RPMI7951 (cell line): ENCODE results near the gene ITGAE. TPM values are rescaled to one million over a fixed set of nuclear protein-coding genes. Genes with fewer than 3 reads are reported as not detected.

Source experiments
- DNase-seq: peaks from one replicate; pipeline ENCODE4 v3.0.0-alpha.2; 2012; ENCODE audit warnings: low read depth
- total RNA-seq: library from RNA; depleted of rRNA; stranded (reverse); fragments of >200 nt; shearing (Covaris generic); gene quantifications from 2 replicates; pipeline ENCODE4 v1.2.3, GENCODE V29; 2014

ITGAE gene
- total RNA-seq, 1 experiment from 2014 or later = 66.8 TPM

DNA sequence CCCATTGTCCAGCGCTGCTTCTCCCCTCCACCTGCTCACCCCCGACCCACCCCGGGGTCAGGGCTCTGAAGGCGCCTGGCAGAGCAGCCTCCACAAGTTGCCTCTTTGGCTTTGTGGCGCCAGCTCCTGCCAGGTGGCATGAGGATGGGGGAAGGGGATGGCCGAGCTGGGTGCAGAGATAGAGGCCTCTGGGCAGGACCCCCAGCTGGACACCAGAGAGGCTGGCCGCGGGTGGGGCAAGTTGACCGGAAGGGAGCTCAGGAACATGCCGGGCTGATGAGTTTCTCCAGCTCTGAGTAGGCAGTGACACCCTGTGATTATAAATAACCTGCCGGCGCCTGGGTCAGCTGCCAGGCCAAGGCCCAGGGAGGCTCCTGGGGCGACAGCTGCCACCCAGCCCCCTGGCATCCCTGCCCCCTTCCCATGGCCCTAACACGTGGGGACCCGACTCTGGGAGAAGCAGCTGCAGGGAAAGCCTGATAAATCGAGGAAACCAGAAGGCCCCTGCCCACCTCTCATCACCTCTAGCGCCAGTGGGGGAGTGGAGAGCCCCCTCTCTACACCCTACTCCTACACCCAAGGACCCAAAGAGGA is 105.8 kb downstream of the ITGAE start:
- DNase-seq = no peak

DNA sequence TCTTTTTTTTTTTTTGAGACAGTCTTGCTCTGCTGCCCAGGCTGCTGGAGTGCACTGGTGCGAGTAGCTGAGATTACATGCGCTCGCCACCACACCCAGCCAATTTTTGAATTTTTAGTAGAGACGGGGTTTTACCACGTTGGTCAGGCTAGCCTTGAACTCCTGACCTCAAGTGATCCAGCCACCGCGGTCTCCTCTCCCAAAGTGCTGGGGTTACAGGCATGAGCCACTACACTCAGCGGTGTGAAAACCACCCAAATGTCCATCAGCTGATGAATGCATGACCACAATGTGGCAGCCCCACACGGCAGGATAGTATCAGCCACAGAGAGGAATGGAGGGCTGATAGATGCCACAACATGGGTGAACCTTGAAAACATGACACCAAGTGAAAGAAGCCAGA is 107.2 kb downstream of the ITGAE start:
- no peak for DNase-seq

DNA sequence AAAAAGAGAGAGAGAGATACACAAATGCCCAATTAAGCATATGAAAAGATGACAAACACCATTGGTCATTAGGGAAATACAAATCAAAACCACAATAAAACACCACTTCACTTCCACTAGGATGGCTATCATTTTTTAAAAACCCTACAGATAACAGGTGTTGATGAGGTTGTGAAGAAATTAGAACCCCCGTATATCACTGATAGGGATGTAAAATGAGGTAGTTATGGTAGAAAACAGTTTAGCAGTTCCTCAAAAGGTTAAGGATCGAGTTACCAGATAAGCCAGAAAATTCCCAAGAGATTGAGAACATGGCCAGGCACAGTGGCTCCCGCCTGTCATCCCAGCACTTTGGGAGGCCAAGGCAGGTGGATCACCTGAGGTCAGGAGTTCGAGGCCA is 107.8 kb downstream of the ITGAE start:
- DNase-seq = no peak

DNA sequence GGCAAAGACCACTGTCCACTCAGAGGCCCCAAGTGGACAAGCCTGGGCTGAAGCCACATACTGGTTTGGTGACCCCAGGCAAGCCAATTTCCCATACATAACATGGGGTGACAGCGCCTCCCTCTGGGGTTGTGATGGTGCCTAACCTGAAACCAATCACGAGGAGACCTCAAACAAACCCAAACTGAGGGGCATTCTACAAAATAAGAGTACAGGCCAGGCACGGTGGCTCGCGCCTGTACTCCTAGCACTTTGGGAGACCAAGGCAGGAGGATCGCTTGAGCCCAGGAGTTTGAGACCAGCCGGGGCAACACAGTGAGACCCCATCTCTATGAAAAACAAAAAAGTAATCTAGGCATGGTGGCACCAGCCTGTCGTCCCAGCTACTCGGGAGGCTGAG is 108.6 kb downstream of the ITGAE start:
- no peak for DNase-seq

DNA sequence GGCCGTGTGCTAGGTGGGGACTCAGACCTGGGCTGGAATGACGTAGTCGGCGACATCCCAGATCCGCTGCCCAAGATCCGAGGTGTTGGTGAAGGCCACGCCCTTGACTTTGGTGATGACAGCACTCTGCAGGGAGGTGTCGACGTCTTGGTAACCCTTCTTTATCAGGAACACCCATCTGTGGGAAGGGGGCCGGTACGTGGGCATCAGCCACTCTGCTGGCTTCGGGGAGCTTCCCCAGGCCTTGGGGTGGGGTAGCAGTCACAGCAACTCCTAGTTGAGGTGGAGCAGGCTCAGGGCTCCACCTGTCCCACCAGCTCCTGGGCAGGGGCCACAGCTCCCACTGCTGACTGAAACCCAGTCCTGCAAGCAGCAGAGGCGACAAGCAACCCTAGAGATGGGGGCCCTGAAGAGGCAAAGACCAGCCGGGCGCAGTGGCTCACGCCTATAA is 109.3 kb downstream of the ITGAE start:
- DNase-seq = no peak

DNA sequence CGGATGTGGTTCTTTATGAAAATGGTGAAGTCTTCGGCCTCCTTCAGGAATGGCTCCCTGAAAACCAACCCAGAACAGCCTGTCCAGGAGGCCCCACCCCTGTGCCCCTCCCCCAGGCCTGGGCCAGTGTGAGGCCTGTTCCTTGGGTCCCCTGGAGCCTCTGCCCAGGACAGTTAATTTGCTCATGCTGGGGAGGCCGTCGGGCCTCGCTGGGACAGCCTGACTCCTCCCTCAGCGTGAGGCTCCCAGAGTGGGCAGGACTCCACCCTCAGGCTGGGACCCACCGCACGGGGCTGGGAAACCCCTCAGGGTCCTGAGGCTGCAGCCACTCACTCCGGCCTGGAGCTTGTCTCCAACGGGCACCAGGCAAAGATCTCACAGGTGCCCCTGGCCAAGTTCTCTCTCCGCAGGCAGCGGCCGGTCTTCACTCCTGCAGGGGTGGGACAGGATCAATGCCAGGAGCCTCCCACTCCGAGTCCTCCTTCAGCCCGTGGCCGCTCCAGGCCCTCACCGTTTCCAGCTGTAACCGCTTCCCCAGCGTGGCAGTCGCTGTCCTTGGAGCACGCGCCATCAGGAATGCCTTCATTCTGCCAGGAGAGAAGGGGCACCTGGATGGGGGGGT is 110.8 kb downstream of the ITGAE start:
- DNase-seq = no peak

DNA sequence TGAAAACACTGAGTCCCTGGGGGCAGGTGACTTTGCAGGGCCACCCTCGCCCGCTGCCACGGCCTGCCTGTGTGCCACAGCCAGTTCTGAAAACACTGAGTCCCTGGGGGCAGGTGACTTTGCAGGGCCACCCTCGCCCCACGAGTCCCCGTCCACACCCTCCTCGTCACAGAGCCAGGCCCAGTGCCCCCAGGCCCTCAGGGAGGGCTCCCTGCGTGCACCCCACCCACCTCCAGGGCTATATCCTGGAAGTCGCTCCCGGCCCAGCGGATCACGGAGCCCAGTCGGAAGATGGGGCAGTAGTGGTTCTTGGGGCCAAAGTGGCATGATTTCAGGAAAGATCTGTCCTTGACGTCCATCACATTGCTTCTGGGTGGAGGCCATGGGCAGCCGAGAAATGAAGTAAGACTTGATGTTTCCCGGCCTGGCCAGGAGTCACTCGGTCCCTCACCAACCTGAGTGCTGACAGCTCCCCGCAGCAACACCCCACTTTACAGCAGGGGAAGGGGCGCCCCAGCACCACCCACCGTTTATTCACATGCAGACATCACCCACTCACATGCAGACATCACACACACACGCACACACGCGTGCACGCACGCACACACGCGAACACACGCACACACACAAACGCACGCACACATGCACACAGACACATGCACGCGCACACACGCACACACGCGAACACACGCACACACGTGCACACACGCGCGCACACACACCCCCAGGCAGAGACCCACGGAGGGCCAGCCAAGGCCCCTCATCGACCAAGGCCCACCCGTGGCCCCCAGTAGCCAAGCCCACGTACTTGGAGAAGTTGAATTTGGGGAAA is 111.5 kb downstream of the ITGAE start:
- DNase-seq = no peak

DNA sequence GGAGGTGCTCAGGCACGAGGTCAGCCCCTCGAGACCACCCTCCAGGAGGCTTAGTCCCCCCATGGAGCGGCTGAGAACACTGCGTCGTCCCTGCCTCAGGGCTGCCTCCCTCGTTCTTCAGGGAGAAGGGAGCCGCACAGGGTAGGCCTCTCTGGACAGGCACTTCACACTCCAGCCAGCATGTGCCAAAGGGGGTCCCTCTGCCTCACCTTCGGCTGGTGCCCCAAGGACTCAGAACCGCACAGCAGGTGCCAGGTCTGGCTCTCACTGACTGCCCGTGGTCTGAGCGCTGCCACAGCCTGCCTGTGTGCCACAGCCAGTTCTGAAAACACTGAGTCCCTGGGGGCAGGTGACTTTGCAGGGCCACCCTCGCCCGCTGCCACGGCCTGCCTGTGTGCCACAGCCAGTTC is 112.1 kb downstream of the ITGAE start:
- DNase-seq = no peak

DNA sequence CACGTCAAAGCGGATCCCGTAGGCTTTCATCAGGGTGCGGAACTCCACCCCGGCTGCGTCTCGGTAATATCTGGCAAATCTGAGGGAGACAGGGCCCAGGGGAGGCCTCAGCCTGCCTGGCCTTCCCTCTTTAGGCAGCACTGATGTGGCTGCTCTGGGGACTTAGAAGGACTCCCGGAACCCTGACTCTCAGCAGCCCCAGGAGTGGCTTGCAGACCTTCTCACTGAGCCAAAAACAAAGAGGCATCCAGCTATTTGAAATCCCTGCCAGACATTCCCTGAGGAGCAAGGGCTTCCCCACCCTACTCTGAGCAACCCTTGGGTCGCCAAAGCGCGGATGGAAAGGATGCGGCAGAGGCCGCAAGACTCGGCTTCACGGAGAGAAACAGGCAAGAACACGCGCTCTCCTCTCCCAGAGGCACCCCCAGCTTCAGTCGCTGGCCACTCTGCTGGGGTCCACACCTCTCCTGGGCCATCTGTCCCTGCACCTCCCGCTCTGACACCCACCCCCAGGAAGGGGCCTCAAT is 112.9 kb downstream of the ITGAE start:
- no peak for DNase-seq

DNA sequence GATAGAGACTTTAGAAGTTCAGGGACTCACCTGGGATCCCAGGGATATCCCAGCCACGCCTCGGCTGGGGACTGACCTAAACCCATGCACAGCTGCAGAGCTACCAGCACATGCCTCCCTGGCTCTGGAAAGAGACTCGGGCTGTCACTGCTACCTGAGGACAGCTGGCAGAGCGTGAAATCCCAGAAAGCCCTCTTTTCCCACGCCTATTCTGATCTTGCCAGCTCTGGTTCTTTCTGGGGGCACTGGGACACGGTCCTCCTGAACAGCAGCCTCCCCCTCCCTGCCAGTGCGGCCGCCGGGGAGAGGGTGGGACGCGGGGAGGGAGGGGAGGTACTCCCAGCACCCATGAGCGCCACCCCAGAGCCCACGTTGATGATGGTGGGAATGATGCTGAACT is 115.8 kb downstream of the ITGAE start:
- no peak for DNase-seq

DNA sequence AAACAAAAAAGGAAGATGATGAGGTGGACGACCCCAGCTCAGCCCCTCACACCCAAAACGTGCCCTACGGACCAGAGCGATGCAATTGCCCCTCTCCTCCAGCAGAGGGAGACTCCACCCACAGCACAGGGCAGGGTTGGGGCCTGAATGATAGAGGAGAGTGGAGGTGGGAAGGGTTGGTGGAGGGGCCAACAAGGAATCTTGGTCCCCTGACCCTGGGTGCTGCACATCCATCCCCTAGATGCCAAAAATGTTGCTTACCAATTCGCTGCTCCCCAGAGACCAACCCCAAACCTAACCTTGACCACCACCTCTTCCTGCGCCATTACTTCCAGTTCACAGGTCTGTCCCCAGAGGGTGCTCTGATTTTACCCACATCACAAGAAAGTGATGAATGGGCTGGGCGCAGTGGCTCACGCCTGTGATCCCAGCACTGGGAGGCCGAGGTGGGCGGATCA is 117.9 kb downstream of the ITGAE start:
- DNase-seq = no peak

DNA sequence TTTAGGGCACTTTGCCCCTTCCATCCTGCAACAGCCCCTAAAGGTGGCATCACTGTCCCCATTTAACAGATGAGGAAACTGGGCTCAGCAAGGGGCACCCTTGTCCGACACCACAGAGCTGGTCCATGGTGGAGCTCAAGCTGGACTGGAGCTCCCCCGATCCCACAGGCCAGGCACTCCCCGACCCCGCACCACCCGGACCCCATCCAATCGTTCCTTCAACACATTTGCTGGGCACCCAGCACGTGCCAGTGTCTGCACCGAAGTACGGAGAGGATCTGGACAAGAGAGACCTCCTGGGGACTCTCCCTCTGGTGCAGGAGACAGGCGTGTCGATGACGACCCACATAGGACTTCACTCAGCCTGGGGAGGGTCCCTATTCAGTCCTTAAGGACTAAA is 119.0 kb downstream of the ITGAE start:
- no peak for DNase-seq

DNA sequence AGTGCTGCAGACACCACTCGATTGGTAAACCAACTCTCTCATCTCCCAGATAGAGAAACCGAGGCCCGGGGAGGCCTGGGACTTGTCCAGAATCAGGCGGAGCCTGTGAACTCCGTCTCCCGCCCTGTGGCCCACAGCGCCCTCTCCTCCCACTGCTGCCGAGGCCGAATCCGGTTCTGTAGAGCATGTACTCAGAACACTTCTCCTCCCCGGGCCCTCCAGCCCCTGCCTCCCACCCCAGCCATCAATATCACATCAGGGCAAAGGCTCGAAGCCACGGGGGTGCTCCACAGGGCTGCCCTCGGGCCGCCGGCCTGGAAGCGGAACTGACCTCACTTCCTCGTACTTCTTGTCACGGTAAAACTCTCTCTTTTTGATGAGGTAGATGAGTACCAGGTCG is 119.4 kb downstream of the ITGAE start:
- no peak for DNase-seq

DNA sequence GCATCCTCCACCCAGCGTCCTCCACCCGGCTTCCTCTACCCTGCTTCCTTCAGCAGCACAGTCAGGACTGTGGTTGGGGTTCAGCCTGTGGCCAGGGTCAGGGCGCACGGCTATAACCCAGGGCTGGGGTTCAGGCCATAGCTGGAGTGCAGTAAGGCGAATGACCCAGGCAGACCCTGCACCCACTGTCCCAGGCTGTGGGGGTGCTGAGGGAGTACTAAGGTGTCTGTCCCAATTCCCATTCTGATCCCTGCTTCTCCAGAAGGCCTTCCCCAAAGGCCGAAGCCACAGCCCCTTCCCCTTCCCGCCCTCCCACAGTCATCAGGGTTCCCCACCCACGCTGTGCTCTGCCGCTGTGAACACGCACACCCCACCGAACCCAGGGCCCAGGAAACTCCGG is 119.9 kb downstream of the ITGAE start:
- DNase-seq = no peak

DNA sequence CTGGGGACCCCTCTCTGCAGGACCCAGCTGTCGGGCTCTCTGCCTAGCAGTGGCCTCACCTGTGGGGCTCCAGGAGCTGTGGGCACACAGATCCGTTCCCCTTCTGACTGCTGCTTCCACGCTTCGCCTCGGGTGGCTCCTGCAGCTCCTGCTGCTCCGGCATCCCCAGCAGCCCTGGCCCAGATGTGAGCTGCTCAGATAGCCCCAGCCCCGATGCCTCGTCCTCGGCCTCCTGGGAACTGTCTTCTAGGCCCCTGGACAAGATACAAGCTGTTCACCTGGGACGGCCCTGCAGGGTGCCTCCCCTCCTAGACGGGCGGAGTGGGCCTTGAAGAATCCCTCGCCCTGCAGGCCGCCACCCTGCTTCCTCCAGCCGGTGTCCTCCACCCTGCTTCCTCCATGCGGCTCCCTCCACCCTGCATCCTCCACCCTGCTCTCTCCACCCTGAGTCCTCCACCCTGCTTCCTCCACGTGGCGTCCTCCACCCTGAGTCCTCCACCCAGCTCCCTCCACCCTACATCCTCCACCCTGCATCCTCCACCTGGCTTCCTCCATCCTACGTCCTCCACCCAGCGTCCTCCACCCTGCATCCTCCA is 121.4 kb downstream of the ITGAE start:
- no peak for DNase-seq

DNA sequence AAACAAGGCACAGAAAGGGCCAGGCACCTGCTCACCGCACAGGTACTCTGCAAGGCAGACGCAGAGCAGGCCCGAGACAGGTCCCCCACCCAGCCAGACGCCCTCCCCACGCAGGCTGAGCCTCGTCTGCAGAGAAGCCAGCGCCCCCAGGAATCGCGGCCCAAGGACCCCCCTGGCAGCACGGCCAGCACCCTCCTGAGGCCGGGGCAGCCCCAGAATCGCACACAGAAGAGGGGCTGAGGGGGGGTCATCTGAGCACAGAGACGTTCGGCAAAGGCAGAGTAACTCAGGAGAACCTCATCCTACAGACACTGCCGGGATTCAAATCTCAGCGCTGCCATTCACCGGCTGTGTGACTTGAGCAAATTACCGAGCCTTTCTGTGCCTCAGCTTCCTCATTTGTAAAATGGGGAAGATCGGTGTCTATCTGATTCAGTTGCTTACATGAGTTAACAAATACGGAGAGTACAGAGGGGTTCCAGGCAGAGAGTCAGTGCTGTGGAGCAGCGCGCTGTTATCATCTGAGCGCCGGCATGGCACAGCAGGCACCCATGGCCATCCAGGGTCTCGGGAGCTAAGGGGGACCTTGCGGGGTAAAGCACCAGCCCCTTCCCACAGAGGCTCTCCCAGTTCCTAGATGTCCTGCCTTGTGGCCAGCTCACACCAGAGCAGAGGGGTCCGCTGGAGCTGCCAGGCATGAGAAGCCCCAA is 122.0 kb downstream of the ITGAE start:
- no peak for DNase-seq

DNA sequence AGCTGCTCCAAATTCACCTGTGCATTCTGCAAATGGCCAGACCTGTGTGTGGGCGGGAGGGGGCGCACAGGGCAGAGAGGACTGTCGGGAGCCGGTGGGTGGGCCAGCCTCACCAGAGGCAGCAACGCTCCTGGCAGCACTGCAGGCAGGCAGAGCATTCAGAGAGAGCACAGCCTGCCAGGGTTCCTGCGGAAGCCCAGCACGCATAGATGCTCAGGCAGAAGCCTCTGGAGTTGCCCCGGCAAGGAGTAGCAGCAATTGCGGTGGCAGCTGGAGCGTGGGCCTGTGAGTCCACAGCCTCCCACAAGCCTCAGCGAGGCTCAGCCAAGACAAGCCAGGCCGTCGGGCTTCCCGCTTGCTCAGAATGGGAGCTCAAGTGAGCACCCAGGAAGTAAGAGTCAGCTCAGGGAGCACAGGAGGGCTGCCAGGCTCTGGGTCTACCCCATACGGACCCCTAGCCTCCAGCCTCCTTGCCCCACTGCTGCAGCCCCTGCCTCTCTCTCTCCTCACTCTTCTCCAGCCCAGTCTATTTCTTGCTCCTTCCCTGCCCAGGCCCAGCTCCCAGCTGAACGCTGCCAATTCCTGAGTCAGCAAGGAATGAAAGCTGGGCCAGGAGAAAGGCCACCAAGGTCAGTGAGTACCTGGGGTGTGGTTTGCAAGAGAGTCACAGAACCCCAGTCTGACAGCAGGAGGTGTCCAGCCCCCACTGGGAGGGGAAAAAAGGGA is 122.7 kb downstream of the ITGAE start:
- DNase-seq = no peak

DNA sequence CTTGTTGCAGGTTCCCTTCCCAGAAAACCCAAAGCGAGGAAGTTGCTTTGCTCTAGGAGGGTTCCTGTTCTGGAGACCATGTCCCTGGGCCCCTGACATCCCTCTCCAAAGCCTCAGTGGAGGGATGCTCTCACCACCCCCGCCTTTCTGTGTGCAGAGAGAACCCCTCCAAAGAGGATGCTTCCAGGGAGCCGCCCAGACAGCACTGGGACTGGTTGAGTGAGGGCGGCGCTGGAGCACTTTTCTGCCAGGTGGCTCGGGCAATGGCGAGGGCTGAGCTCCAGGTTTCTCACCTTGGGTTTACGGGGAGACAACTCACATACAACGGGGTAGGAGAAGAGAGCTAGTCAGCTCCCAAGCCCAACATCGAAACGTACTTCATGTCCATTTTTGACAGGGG is 125.1 kb downstream of the ITGAE start:
- DNase-seq = no peak

DNA sequence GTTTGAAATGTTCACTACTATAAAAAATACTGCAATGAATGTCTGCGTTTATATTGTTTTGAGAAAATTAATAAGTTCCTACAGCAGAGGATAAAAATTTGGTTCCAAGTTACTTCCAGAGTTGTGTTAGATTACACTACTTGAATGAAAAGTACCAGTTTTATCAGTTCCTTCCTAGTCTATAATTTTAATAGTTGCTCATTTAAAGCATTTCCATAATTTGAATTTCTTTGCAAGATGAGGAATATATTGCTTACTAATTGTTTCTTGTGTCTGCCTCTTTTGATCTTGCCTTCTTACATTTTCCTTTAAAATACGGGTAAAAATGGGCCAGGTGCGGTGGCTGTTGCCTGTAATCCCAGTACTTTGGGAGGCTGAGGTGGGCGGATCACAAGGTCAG is 128.4 kb downstream of the ITGAE start:
- no peak for DNase-seq

DNA sequence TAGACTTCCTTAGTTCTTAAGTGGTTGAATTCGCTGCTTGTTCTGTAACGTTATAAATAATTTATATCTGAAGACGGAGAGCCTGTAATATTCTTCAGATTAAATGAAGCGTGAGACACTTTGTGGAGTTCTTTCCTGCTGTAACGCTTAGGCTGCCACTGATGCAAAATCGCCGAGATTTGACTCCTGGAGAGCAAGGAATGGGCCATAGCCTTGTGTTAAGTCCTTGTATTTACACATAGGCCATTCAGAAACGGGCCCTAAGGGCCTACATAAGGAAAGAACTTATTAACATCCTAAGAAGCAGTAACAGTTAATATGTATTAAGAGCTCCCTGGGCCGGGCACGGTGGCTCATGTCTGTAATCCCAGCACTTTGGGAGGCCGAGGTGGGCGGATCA is 131.4 kb downstream of the ITGAE start:
- DNase-seq = no peak

DNA sequence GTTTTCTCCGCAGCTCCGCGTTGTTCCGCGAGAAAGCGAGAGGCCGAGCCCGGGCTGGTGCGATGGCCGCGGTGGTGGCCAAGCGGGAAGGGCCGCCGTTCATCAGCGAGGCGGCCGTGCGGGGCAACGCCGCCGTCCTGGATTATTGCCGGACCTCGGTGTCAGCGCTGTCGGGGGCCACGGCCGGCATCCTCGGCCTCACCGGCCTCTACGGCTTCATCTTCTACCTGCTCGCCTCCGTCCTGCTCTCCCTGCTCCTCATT is 132.0 kb downstream of the ITGAE start:
- no peak for DNase-seq
